HG03039 (cell line): ENCODE results near the gene CHCHD6.

Experiments used
- ATAC-seq: cut with Tn5 transposase; IDR thresholded peaks from one replicate; pipeline ENCODE4 v1.9.1; 2021; ENCODE audit warnings: mild to moderate bottlenecking, moderate library complexity; ENCODE audit not compliant: unreplicated experiment

Gene CHCHD6

GRCh38 chr3:126816986-126817777 is 113.1 kb downstream of the CHCHD6 start:
- ATAC-seq, result no peak

- ATAC-seq, result no peak
Observed at GRCh38 chr3:126817781-126818180, 113.7 kb downstream of the CHCHD6 start.

GRCh38 chr3:126818400-126819095 is 114.5 kb downstream of the CHCHD6 start:
- ATAC-seq, result no peak

GRCh38 chr3:126826693-126827092 is 122.7 kb downstream of the CHCHD6 start:
- ATAC-seq, result no peak

GRCh38 chr3:126827121-126827520 is 123.1 kb downstream of the CHCHD6 start:
- no peak for ATAC-seq

- no peak for ATAC-seq
Observed at GRCh38 chr3:126828306-126828705, 124.3 kb downstream of the CHCHD6 start.

GRCh38 chr3:126832933-126833332 is 128.9 kb downstream of the CHCHD6 start:
- ATAC-seq, result no peak

- no peak for ATAC-seq
Observed at GRCh38 chr3:126834596-126835471, 130.8 kb downstream of the CHCHD6 start.

GRCh38 chr3:126835472-126836219 is 131.6 kb downstream of the CHCHD6 start:
- no peak for ATAC-seq

GRCh38 chr3:126836220-126836860 is 132.3 kb downstream of the CHCHD6 start:
- ATAC-seq, result no peak

- no peak for ATAC-seq
Observed at GRCh38 chr3:126837773-126838172, 133.7 kb downstream of the CHCHD6 start.

- ATAC-seq, result no peak
Observed at GRCh38 chr3:126845920-126846715, 142.1 kb downstream of the CHCHD6 start.

- no peak for ATAC-seq
Observed at GRCh38 chr3:126847061-126847460, 143.0 kb downstream of the CHCHD6 start.

- ATAC-seq, result no peak
Observed at GRCh38 chr3:126848991-126849390, 145.0 kb downstream of the CHCHD6 start.

- ATAC-seq, result no peak
Observed at GRCh38 chr3:126849768-126850167, 145.7 kb downstream of the CHCHD6 start.

GRCh38 chr3:126850370-126851085 is 146.5 kb downstream of the CHCHD6 start:
- no peak for ATAC-seq

- no peak for ATAC-seq
Observed at GRCh38 chr3:126851382-126851781, 147.3 kb downstream of the CHCHD6 start.

GRCh38 chr3:126851934-126852333 is 147.9 kb downstream of the CHCHD6 start:
- no peak for ATAC-seq

GRCh38 chr3:126852511-126852910 is 148.5 kb downstream of the CHCHD6 start:
- ATAC-seq, result no peak
